Measurements from ENCODE around the gene SET. TPM values are rescaled to one million over a fixed set of nuclear protein-coding genes. Genes with fewer than 3 reads are reported as not detected.

SET gene
- total and polyA plus RNA-seq, 2 of the 8 experiments (the other 6 are each of a cell fraction or from before 2014, with no cell fraction given), result 466 to 1,345 TPM

GRCh38 chr9:128731093-128731492, 42.1 kb downstream of the SET start:
- H2AFZ ChIP-seq (ENCODE audit: low read length), result no peak overlapping the region
- no peak overlapping the region for H2AK5ac ChIP-seq (ENCODE audit: low read depth, low read length)
- no peak overlapping the region for H3K4me2 ChIP-seq (ENCODE audit: insufficient read depth in 1 of 2, low read depth in 2 of 2, low read length in 2 of 2)
- WGBS, 2 experiments (ENCODE audit: extremely low coverage in 1 of 2, insufficient coverage in 1 of 2, insufficient read length in 1 of 2, insufficient replicate concordance in 2 of 2, low coverage in 1 of 2, low lambda C conversion rate in 2 of 2, missing lambda C conversion rate in 1 of 2), result 97% methylated on average over 12 of the region's 13 CpGs; no CpG with 5 or more reads in 1 of the 2 experiments
- peaks cover 0 to 1% (median 0%) of the 10 kb centered on the region in 4 experiments; a peak in 1 of 7 replicates for H3K4me1 ChIP-seq (replicated peaks in 1 of 4; ENCODE audit: control insufficient read depth in 3 of 4, insufficient read depth in 4 of 4, low read length in 3 of 4)
- no peak overlapping the region for H4K5ac ChIP-seq (ENCODE audit: insufficient read length, low read depth, low read length)
- no peak overlapping the region for H2BK15ac ChIP-seq (ENCODE audit: low read length)
- H3K18ac ChIP-seq (ENCODE audit: extremely low read depth, low read length), result no peak overlapping the region
- no peak overlapping the region for H4K8ac ChIP-seq (ENCODE audit: extremely low read depth, insufficient read depth, low read length)
- no peak overlapping the region for H3K23ac ChIP-seq (ENCODE audit: insufficient read length)
- H3K36me3 ChIP-seq (ENCODE audit: control insufficient read depth in 2 of 4, insufficient read depth in 4 of 4, low read length in 3 of 4), result peaks cover 0 to 2% (median under 1%) of the 10 kb centered on the region in 4 experiments; a peak in 1 of 8 replicates
- no peak overlapping the region for H2BK120ac ChIP-seq (replicated peaks; ENCODE audit: low read depth, low read length)
- no peak overlapping the region for H4K91ac ChIP-seq (replicated peaks; ENCODE audit: insufficient read length, low read length)
- DNase-seq (ENCODE audit: low read depth in 1 of 2, low spot score in 2 of 2) (no peak), FAIRE-seq (no peak)
- no peak overlapping the region for H2BK20ac ChIP-seq (ENCODE audit: low read length)
- H3K9ac ChIP-seq (replicated peaks in 1 of 4; ENCODE audit: extremely low read depth in 1 of 4, low read depth in 3 of 4, low read length in 3 of 4), result no peak overlapping the region
- H3K14ac ChIP-seq (ENCODE audit: insufficient read length), result no peak overlapping the region
- no peaks in the 10 kb centered on the region for H3K79me2 ChIP-seq (ENCODE audit: control insufficient read depth in 1 of 2, insufficient read depth in 2 of 2, low read length in 2 of 2)
- no peak overlapping the region for H3K4ac ChIP-seq (replicated peaks; ENCODE audit: insufficient read length, low read depth, low read length)
- no peaks in the 10 kb centered on the region for H3K27me3 ChIP-seq (replicated peaks in 1 of 4; ENCODE audit: control insufficient read depth in 3 of 4, extremely low read depth in 1 of 4, insufficient read depth in 3 of 4, low read length in 3 of 4)
- POLR2A ChIA-PET (ENCODE audit: partially characterized antibody), result interaction anchor here (0.9 kb wide), 2 partner anchors 41 to 47 kb away, joined by 3 to 4 read pairs; no protein-coding TSS in a partner anchor
- H3K56ac ChIP-seq (replicated peaks; ENCODE audit: insufficient read length, low read depth, low read length), result no peak overlapping the region
- H3K27ac ChIP-seq (ENCODE audit: low read depth, low read length), result no peak overlapping the region
- H3K4me3 ChIP-seq (ENCODE audit: extremely low read depth in 1 of 4, insufficient read depth in 2 of 4, low read depth in 3 of 4, low read length in 4 of 4), result no peak overlapping the region
- no peak for TF ChIP-seq NANOG (IDR thresholded peaks at IDR 0.05; ENCODE audit: insufficient read depth, low read depth, low read length, poor library complexity, severe bottlenecking)
- TF ChIP-seq HDAC6 (IDR thresholded peaks at IDR 0.05; ENCODE audit: low read depth, low read length), result no peak
- no peak for TF ChIP-seq GTF2F1 (IDR thresholded peaks at IDR 0.05; ENCODE audit: borderline replicate concordance, low read depth, low read length)
- TF ChIP-seq TBP (IDR thresholded peaks at IDR 0.05; ENCODE audit: low read depth, low read length), result no peak
- TF ChIP-seq SRF (IDR thresholded peaks at IDR 0.05; ENCODE audit: low read depth, low read length), result no peak
- no peak for TF ChIP-seq CEBPB (IDR thresholded peaks at IDR 0.05; ENCODE audit: low read depth, low read length)
- no peak for TF ChIP-seq ZNF274 (IDR thresholded peaks at IDR 0.05; ENCODE audit: borderline replicate concordance, extremely low read depth, low read length)
- H3K79me1 ChIP-seq (ENCODE audit: low read depth, low read length), result peaks cover 2% of the 10 kb centered on the region; the same call in 1 of the 2 replicates
- no peaks in the 10 kb centered on the region for H3K9me3 ChIP-seq (ENCODE audit: insufficient read depth in 2 of 2, low read depth in 1 of 2, low read length in 1 of 2)
- H2BK12ac ChIP-seq (ENCODE audit: low read depth, low read length), result no peak overlapping the region
- CTCF ChIA-PET (ENCODE audit: partially characterized antibody), result interaction anchor here (1.1 to 6.5 kb wide), 2 partner anchors 15 to 83 kb away, joined by 3 to 104 read pairs; no protein-coding TSS in a partner anchor
- H3K23me2 ChIP-seq (ENCODE audit: low read depth, low read length), result peaks cover 3% of the 10 kb centered on the region; the same call in 1 of the 2 replicates
- no peaks in the 10 kb centered on the region for H4K20me1 ChIP-seq (replicated peaks in 1 of 2; ENCODE audit: control insufficient read depth in 1 of 2, insufficient read depth in 2 of 2, low read length in 2 of 2)
- no peak overlapping the region for H2BK5ac ChIP-seq (ENCODE audit: low read depth, low read length)

Data from H1 (cell line).